ENCODE data around the gene CPNE6.

CPNE6 gene

DNA sequence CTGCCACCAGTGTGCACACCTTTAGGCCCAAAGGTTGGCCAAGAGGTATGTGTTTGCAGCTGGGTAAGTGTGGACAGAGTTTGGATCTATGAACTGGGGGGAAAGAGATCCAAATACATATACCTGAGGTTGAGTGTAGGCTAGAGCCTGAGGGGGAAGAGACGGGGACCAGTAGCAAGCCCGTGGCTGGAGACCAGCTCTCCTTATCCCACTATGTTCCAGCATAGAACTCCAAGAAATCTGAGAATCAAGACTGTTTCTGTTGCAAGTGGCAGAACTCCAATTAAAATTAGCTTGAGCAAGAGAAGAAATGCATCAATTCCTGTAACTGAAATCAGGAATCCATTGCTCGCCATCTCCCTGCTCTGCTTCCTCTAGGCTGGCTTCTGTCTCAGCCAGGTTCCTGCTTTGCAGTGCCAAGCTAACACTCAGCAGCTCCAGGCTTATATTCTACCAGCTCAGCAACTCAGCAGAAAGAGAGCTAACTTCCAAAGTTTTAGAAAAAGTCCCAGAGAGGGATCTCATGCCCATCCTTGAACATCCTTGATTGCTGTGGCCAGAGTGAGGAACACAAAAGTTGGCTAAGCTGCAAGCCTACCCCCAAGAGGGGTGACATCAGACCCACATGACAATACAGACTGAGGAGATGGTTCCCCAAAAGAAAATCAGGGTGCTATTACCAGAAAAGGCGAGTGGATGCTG, 21.3 kb downstream of the CPNE6 start:
- Histone ChIP-seq H3K27ac (ENCODE audit: extremely low read depth, low read depth, low read length) (no peak overlapping the region; the same call in 1 of the 2 replicates), H3K4me1 (ENCODE audit: control insufficient read depth, insufficient read depth, low read length) (peaks cover 3% of the 10 kb centered on the region; the same call in 1 of the 2 replicates), H3K9me3 (ENCODE audit: control insufficient read depth, insufficient read depth, low read depth, low read length) (no peaks in the 10 kb centered on the region), H3K4me3 (ENCODE audit: low read depth, low read length) (no peak overlapping the region), H3K36me3 (ENCODE audit: control insufficient read depth in 2 of 2, insufficient read depth in 1 of 2, low read length in 2 of 2) (peaks cover 0 to 6% of the 10 kb centered on the region in 2 experiments; a peak in 1 of 3 replicates)
- CTCF ChIA-PET = interaction anchor here (0.5 to 9.4 kb wide), 15 partner anchors 8 to 339 kb away, joined by 3 to 247 read pairs (median 4); partner anchors contain the start of genes DCAF11 and NRL
- TF ChIP-seq ZNF530 (tag by site-specific recombination; IDR thresholded peaks at IDR 0.05; ENCODE audit: low read depth) = no peak
- TF ChIP-seq ZBTB17 (tag by site-specific recombination; IDR thresholded peaks at IDR 0.05) = peak; percentile 86
- TF ChIP-seq GLIS1 (tag by site-specific recombination; IDR thresholded peaks at IDR 0.05) = 0 out of 2 replicates have a peak, but pooled peaks have one; percentile 23
- POLR2A ChIA-PET = interaction anchor here (0.9 to 4.2 kb wide), 6 partner anchors 12 to 68 kb away, joined by 3 to 64 read pairs (median 13); partner anchors contain the start of genes DCAF11, EMC9, IRF9 and NRL

DNA sequence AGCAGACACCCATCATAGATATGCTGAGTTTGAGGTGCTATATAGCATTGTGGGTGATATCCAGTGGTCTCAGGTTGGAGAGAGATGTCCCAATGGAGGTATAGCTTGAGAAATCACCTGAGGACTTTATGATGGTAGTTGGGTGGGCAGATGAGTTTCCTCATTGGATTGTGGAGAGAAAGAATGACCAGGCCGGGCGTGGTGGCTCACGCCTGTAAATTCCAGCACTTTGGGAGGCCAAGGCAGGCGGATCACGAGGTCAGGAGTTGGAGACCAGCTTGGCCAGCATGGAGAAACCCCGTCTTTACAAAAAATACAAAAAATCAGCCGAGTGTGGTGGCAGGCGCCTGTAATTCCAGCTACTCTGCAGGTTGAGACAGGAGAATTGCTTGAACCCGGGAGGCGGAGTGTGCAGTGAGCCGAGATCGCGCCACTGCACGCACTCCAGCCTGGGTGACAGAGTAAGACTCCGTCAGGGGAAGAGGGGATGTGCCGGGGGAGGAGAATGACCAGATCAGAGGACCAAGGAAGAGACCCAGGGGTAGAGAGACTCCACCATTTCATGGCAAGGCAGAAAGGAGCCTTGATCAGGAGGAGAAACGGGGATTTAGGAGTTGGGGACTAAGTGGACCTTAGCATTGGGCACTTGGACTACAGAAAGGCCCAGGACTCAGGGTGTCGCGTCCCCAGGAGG, 22.0 kb downstream of the CPNE6 start:
- no peak overlapping the region for H3K4me3 ChIP-seq (ENCODE audit: low read depth, low read length)
- H3K9me3 ChIP-seq (ENCODE audit: control insufficient read depth, insufficient read depth, low read depth, low read length) = no peaks in the 10 kb centered on the region
- POLR2A ChIA-PET = interaction anchor here (0.6 to 4.2 kb wide), 27 partner anchors 8 to 178 kb away, joined by 3 to 64 read pairs (median 4); partner anchors contain the start of genes CARMIL3, CHMP4A, DCAF11 and DHRS4
- TF ChIP-seq, protein P1, sequence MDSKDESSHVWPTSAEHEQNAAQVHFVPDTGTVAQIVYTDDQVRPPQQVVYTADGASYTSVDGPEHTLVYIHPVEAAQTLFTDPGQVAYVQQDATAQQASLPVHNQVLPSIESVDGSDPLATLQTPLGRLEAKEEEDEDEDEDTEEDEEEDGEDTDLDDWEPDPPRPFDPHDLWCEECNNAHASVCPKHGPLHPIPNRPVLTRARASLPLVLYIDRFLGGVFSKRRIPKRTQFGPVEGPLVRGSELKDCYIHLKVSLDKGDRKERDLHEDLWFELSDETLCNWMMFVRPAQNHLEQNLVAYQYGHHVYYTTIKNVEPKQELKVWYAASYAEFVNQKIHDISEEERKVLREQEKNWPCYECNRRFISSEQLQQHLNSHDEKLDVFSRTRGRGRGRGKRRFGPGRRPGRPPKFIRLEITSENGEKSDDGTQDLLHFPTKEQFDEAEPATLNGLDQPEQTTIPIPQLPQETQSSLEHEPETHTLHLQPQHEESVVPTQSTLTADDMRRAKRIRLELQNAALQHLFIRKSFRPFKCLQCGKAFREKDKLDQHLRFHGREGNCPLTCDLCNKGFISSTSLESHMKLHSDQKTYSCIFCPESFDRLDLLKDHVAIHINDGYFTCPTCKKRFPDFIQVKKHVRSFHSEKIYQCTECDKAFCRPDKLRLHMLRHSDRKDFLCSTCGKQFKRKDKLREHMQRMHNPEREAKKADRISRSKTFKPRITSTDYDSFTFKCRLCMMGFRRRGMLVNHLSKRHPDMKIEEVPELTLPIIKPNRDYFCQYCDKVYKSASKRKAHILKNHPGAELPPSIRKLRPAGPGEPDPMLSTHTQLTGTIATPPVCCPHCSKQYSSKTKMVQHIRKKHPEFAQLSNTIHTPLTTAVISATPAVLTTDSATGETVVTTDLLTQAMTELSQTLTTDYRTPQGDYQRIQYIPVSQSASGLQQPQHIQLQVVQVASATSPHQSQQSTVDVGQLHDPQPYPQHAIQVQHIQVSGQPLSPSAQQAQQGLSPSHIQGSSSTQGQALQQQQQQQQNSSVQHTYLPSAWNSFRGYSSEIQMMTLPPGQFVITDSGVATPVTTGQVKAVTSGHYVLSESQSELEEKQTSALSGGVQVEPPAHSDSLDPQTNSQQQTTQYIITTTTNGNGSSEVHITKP (tag by site-specific recombination; IDR thresholded peaks at IDR 0.05) = peak; percentile 98
- TF ChIP-seq ZNF335 (tag by site-specific recombination; conservative IDR thresholded peaks at IDR 0.05) (peak; percentile 51; the same call in 1 of the 2 replicates), KLF16 (tag by site-specific recombination; IDR thresholded peaks at IDR 0.05) (no peak), ZNF394 (tag by site-specific recombination; IDR thresholded peaks at IDR 0.05; ENCODE audit: borderline replicate concordance) (peak; percentile 65; the same call in 1 of the 2 replicates), ZNF785 (tag by site-specific recombination; IDR thresholded peaks at IDR 0.05) (0 out of 2 replicates have a peak, but pooled peaks have one; percentile 49), MZF1 (tag by site-specific recombination; IDR thresholded peaks at IDR 0.05; ENCODE audit: borderline replicate concordance) (peak; percentile 78; the same call in 1 of the 2 replicates), ZBTB20 (tag by site-specific recombination; IDR thresholded peaks at IDR 0.05) (peak; percentile 98), ZBTB21 (tag by site-specific recombination; IDR thresholded peaks at IDR 0.05) (peak; percentile 42; the same call in 1 of the 2 replicates), ZNF560 (tag by site-specific recombination; IDR thresholded peaks at IDR 0.05; ENCODE audit: borderline replicate concordance) (no peak)
- H3K36me3 ChIP-seq (ENCODE audit: control insufficient read depth in 2 of 2, insufficient read depth in 1 of 2, low read length in 2 of 2) = peaks cover 0 to 12% of the 10 kb centered on the region in 2 experiments; a peak in 1 of 3 replicates
- H3K27ac ChIP-seq (ENCODE audit: extremely low read depth, low read depth, low read length) = peak overlapping the region; percentile 54; the same call in 1 of the 2 replicates
- H3K4me1 ChIP-seq (ENCODE audit: control insufficient read depth, insufficient read depth, low read length) = peaks cover 3% of the 10 kb centered on the region; the same call in 1 of the 2 replicates
- CTCF ChIA-PET = interaction anchor here (0.5 to 9.4 kb wide), 16 partner anchors 9 to 338 kb away, joined by 3 to 247 read pairs (median 4); partner anchors contain the start of genes DCAF11, IRF9 and NRL

Measured in HEK293 (cell line).